H1 (cell line): ENCODE results near the gene HDAC3. TPM values are rescaled to one million over a fixed set of nuclear protein-coding genes. Genes with fewer than 3 reads are reported as not detected.

ENCODE experiments used
- ASH2L ChIP-seq: fragments of 200-600, 300-600 bp; sonication (generic); IDR thresholded peaks from one replicate; pipeline ENCODE4 v1.7.1; 2017; ENCODE audit warnings: low read length
- CBX5 ChIP-seq: fragments of 300-800, 300-1000 bp; sonication (generic); IDR thresholded peaks from 2 replicates; pipeline ENCODE4 v1.7.1; 2016; ENCODE audit warnings: antibody characterized with exemption, low read length, low read depth
- CEBPB ChIP-seq: IDR thresholded peaks from 2 replicates; pipeline ENCODE4 v1.6.1; 2012; ENCODE audit warnings: low read depth, low read length
- CTBP2 ChIP-seq: IDR thresholded peaks from 2 replicates; pipeline ENCODE4 v1.7.0; 2011; ENCODE audit warnings: borderline replicate concordance, mild to moderate bottlenecking, moderate library complexity, mixed read lengths, low read length; ENCODE audit not compliant: insufficient read depth, insufficient read length
- EGR1 ChIP-seq: IDR thresholded peaks from 2 replicates; pipeline ENCODE4 v1.6.1; 2011; ENCODE audit warnings: low read depth, low read length, borderline replicate concordance
- GABPA ChIP-seq: IDR thresholded peaks from 2 replicates; pipeline ENCODE4 v1.6.1; 2011; ENCODE audit warnings: mild to moderate bottlenecking, low read length, moderate library complexity, borderline replicate concordance; ENCODE audit not compliant: insufficient read depth
- JUND ChIP-seq: IDR thresholded peaks from 2 replicates; pipeline ENCODE4 v1.6.1; 2011; ENCODE audit warnings: mild to moderate bottlenecking, improper control_type of control experiment, low read length
- KDM1A ChIP-seq: fragments of 200-600, 300-600 bp; sonication (generic); IDR thresholded peaks from 2 replicates; pipeline ENCODE4 v1.7.1; 2016; ENCODE audit warnings: mild to moderate bottlenecking, low read length, borderline replicate concordance
- NRF1 ChIP-seq: IDR thresholded peaks from 2 replicates; pipeline ENCODE4 v1.6.1; 2011; ENCODE audit warnings: mild to moderate bottlenecking, low read depth, low read length, improper control_type of control experiment
- RAD21 ChIP-seq, 2 experiments: IDR thresholded peaks in 1 of 2; conservative IDR thresholded peaks in 1 of 2; 2 replicates each; pipeline ENCODE4 v1.6.1; 2011; ENCODE audit warnings: low read depth in 2 of 2, low read length in 2 of 2, improper control_type of control experiment in 1 of 2, inconsistent platforms in 1 of 2, mild to moderate bottlenecking in 1 of 2, moderate library complexity in 1 of 2
- RXRA ChIP-seq: IDR thresholded peaks from 2 replicates; pipeline ENCODE4 v1.6.1; 2011; ENCODE audit warnings: low read depth, mild to moderate bottlenecking, low read length, moderate library complexity; ENCODE audit not compliant: insufficient read depth
- SAP30 ChIP-seq: fragments of 300-600 bp; sonication (generic); IDR thresholded peaks from 2 replicates; pipeline ENCODE4 v1.7.1; 2012; ENCODE audit warnings: low read length, moderate library complexity, mild to moderate bottlenecking, inconsistent platforms; ENCODE audit not compliant: insufficient read depth, insufficient replicate concordance
- SP4 ChIP-seq: IDR thresholded peaks from 2 replicates; pipeline ENCODE4 v1.6.1; 2012; ENCODE audit warnings: low read length, inconsistent platforms
- SRF ChIP-seq: IDR thresholded peaks from 2 replicates; pipeline ENCODE4 v1.6.1; 2011; ENCODE audit warnings: mild to moderate bottlenecking, low read depth, low read length, moderate library complexity
- TAF1 ChIP-seq: IDR thresholded peaks from 2 replicates; pipeline ENCODE4 v1.6.1; 2011; ENCODE audit warnings: mild to moderate bottlenecking, low read depth, low read length
- TAF7 ChIP-seq: optimal IDR thresholded peaks from 2 replicates; pipeline ENCODE3; 2011; ENCODE audit warnings: low read depth, mild to moderate bottlenecking, inconsistent platforms, low read length, moderate library complexity, borderline replicate concordance
- USF2 ChIP-seq: IDR thresholded peaks from 2 replicates; pipeline ENCODE4 v1.6.1; 2011; ENCODE audit warnings: low read length, improper control_type of control experiment
- ZNF274 ChIP-seq: IDR thresholded peaks from 2 replicates; pipeline ENCODE4 v1.7.0; 2012; ENCODE audit warnings: low read length, borderline replicate concordance; ENCODE audit errors: extremely low read depth
- polyA plus RNA-seq, 7 experiments: library from polyadenylated mRNA; depleted of rRNA in 3 of 7; stranded (reverse) in 5 of 7; unstranded in 2 of 7; fragments of >200 nt in 5 of 7; fragments of 200-250 nt in 2 of 7; gene quantifications; 1 replicate in 5 of 7; 2 replicates in 1 of 7; 4 replicates in 1 of 7; pipeline versions ENCODE4 v1.2.1 to v1.2.3, GENCODE V29; 2011 to 2013; ENCODE audit warnings: missing spikeins in 2 of 7, mixed read lengths in 2 of 7
- total RNA-seq: library from RNA; stranded (reverse); fragmentation: NEBNext Ultra II Directional; extraction: Animal tissue kit (Norgen Biotek cat#: 25700); gene quantifications from 2 replicates; pipeline ENCODE4 v1.2.1, GENCODE V29; 2021
- TF ChIP-seq, protein P1 (sequence below), 3 experiments: IDR thresholded peaks; 1 replicate in 2 of 3; 2 replicates in 1 of 3; pipeline versions ENCODE4 v1.5.1 to v1.6.1; 2011; ENCODE audit warnings: low read length in 3 of 3, mild to moderate bottlenecking in 3 of 3, inconsistent platforms in 2 of 3, low read depth in 1 of 3, moderate library complexity in 1 of 3; ENCODE audit not compliant: insufficient read depth in 1 of 3; ENCODE audit errors: control extremely low read depth in 1 of 3
- TF ChIP-seq, protein P2 (sequence below): IDR thresholded peaks from 2 replicates; pipeline ENCODE4 v1.6.1; 2012; ENCODE audit warnings: inconsistent platforms

Gene HDAC3
- total and polyA plus RNA-seq, 2 of the 8 experiments (the other 6 are each of a cell fraction or from before 2014, with no cell fraction given) = 99.0 to 120 TPM

DNA sequence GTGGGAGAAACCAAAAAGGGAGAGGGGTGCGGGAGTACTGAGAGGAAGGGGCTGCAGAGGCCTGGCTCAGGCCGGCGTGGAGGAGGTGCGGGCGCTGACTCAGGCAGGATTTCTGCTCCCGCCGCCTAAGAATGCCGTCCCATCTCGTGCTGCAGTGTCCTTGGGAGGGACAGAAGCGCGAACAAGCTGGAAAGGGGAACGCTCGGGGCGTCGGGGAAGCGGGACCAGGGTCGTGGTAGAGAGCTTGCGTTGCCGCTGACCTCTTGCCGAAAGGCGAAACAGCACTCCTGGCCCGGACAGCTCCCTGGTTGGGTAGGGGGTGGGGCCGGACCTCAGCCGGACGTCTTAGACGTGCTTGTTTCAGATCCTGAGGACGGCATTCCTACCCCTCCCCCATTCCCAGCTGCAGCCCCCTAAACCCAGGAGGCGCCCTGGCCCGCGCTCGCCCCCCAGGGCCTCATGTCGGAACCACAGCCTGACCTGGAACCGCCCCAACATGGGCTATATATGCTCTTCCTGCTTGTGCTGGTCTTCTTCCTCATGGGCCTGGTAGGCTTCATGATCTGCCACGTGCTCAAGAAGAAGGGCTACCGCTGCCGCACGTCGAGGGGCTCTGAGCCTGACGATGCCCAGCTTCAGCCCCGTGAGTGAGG is 1.2 kb upstream of the HDAC3 start (continued):
- TF ChIP-seq, protein P1, sequence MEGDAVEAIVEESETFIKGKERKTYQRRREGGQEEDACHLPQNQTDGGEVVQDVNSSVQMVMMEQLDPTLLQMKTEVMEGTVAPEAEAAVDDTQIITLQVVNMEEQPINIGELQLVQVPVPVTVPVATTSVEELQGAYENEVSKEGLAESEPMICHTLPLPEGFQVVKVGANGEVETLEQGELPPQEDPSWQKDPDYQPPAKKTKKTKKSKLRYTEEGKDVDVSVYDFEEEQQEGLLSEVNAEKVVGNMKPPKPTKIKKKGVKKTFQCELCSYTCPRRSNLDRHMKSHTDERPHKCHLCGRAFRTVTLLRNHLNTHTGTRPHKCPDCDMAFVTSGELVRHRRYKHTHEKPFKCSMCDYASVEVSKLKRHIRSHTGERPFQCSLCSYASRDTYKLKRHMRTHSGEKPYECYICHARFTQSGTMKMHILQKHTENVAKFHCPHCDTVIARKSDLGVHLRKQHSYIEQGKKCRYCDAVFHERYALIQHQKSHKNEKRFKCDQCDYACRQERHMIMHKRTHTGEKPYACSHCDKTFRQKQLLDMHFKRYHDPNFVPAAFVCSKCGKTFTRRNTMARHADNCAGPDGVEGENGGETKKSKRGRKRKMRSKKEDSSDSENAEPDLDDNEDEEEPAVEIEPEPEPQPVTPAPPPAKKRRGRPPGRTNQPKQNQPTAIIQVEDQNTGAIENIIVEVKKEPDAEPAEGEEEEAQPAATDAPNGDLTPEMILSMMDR (IDR thresholded peaks at IDR 0.05; ENCODE audit: control extremely low read depth in 1 of 3, insufficient read depth in 1 of 3, low read depth in 1 of 3, low read length in 3 of 3) = peak in 2 of 3 experiments; percentile 64 to 67; a peak in 3 of 4 replicates
- 0 out of 2 replicates have a peak, but pooled peaks have one; percentile 38 for TF ChIP-seq TAF1
- no peak for TF ChIP-seq RXRA
- no peak for TF ChIP-seq USF2
- TF ChIP-seq GABPA = no peak
- TF ChIP-seq, protein P2, sequence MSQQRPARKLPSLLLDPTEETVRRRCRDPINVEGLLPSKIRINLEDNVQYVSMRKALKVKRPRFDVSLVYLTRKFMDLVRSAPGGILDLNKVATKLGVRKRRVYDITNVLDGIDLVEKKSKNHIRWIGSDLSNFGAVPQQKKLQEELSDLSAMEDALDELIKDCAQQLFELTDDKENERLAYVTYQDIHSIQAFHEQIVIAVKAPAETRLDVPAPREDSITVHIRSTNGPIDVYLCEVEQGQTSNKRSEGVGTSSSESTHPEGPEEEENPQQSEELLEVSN = peak; percentile 93
- no peak for TF ChIP-seq ZNF274
- TF ChIP-seq ASH2L = peak; percentile 26
- TF ChIP-seq KDM1A = no peak
- TF ChIP-seq SAP30 = peak; percentile 98
- no peak for TF ChIP-seq EGR1
- TF ChIP-seq NRF1 = no peak
- TF ChIP-seq CEBPB = no peak
- no peak for TF ChIP-seq CBX5
- TF ChIP-seq SRF = 0 out of 2 replicates have a peak, but pooled peaks have one; percentile 27
- no peak for TF ChIP-seq JUND
- no peak for TF ChIP-seq SP4
- no peak for TF ChIP-seq CTBP2
- TF ChIP-seq RAD21 (IDR thresholded peaks at IDR 0.05 in 1 of 2, conservative IDR thresholded peaks at IDR 0.05 in 1 of 2; ENCODE audit: low read depth in 2 of 2, low read length in 2 of 2) = peak; percentile 49 to 56
- TF ChIP-seq TAF7 = no peak
